ENCODE measurements around the gene SPEN.

Gene SPEN

DNA sequence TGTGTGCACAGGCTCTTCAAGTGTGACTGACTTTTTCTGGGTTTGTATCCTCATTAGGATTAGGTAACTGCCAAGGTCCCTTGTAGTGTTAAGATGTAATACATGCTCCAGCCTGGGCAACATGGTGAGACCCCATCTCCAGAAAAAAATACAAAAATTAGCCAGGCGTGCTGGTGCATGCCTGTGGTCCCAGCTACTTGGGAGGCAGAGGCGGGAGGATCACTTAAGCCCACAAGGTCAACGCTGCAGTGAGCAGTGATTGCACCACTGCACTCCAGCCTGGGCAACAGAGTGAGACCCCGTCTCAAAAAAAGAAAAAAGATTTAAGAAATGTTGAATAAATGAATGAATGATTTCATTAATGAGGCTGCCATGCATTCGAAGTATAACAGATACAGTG is 113.3 kb downstream of the SPEN start:
- peaks cover 9% of the 10 kb centered on the region for H3K27me3 ChIP-seq (ENCODE audit: control insufficient read depth, insufficient read depth, low read length, poor library complexity, severe bottlenecking)
- 90 to 96% methylated on average over 5 of the region's 5 CpGs for WGBS, 2 experiments

DNA sequence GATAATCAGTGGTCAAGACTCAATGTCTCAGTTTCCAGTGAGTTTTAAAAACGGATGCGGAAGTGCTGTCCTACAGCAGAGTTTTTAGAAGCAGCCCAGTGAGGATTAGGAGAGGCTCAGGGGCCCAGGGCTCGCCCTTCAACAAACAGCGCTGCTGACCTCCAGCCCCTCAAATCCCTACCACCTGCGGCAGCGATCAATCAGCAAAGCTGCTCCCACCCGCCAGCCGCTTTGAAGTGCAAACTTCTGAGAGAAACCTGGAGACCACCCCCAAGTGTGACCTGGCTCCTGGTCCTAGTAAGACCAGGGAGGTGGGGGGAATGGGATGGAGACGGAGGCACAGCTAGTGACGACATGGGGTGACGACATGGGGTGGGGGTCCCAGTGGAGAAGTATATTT is 114.0 kb downstream of the SPEN start:
- no peaks in the 10 kb centered on the region for H3K9me3 ChIP-seq (ENCODE audit: control insufficient read depth, low read length)
- H3K27me3 ChIP-seq (ENCODE audit: control insufficient read depth, insufficient read depth, low read length, poor library complexity, severe bottlenecking): peaks cover 9% of the 10 kb centered on the region
- 16 to 24% methylated on average over 11 of the region's 11 CpGs for WGBS, 2 experiments
- no peak overlapping the region for H3K27ac ChIP-seq (ENCODE audit: insufficient read depth, low read depth, low read length, poor library complexity, severe bottlenecking)
- H3K36me3 ChIP-seq (ENCODE audit: control insufficient read depth, insufficient read depth, low read length): no peaks in the 10 kb centered on the region
- H3K4me3 ChIP-seq (ENCODE audit: insufficient read depth, low read depth, low read length): no peak overlapping the region
- H3K4me1 ChIP-seq (ENCODE audit: control insufficient read depth, insufficient read depth, low read length): peaks cover 24% of the 10 kb centered on the region

More for the DNA sequence above, 113.3 kb downstream of the SPEN start:
- Histone ChIP-seq H3K9me3 (ENCODE audit: control insufficient read depth, low read length) (no peaks in the 10 kb centered on the region), H3K4me1 (ENCODE audit: control insufficient read depth, insufficient read depth, low read length) (peaks cover 24% of the 10 kb centered on the region), H3K36me3 (ENCODE audit: control insufficient read depth, insufficient read depth, low read length) (no peaks in the 10 kb centered on the region), H3K4me3 (ENCODE audit: insufficient read depth, low read depth, low read length) (no peak overlapping the region), H3K27ac (ENCODE audit: insufficient read depth, low read depth, low read length, poor library complexity, severe bottlenecking) (no peak overlapping the region)

DNA sequence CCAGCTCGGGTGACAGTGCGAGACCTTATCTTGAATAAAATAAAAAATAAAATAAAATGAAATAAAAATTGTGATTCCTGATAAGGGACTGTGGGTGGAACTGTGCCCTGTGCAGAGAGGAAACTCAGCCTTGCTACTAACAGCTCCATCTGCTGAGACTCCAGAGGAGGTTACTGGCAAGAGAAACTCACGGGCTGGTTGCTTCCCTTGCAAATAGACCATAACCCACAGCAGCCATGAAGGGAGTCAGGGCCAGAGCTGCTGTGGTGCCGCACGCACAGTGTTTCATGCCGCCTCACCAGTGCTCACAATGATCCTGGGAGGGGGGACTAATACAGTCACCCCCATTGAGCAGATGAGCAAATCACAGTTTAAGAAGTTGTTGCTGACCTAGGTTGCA is 114.7 kb downstream of the SPEN start:
- Histone ChIP-seq H3K27me3 (ENCODE audit: control insufficient read depth, insufficient read depth, low read length, poor library complexity, severe bottlenecking) (peaks cover 9% of the 10 kb centered on the region), H3K27ac (ENCODE audit: insufficient read depth, low read depth, low read length, poor library complexity, severe bottlenecking) (no peak overlapping the region), H3K36me3 (ENCODE audit: control insufficient read depth, insufficient read depth, low read length) (no peaks in the 10 kb centered on the region), H3K4me1 (ENCODE audit: control insufficient read depth, insufficient read depth, low read length) (peaks cover 24% of the 10 kb centered on the region), H3K9me3 (ENCODE audit: control insufficient read depth, low read length) (no peaks in the 10 kb centered on the region), H3K4me3 (ENCODE audit: insufficient read depth, low read depth, low read length) (no peak overlapping the region)
- WGBS, 2 experiments: 86% methylated on average over 4 to 6 of the region's 6 CpGs

DNA sequence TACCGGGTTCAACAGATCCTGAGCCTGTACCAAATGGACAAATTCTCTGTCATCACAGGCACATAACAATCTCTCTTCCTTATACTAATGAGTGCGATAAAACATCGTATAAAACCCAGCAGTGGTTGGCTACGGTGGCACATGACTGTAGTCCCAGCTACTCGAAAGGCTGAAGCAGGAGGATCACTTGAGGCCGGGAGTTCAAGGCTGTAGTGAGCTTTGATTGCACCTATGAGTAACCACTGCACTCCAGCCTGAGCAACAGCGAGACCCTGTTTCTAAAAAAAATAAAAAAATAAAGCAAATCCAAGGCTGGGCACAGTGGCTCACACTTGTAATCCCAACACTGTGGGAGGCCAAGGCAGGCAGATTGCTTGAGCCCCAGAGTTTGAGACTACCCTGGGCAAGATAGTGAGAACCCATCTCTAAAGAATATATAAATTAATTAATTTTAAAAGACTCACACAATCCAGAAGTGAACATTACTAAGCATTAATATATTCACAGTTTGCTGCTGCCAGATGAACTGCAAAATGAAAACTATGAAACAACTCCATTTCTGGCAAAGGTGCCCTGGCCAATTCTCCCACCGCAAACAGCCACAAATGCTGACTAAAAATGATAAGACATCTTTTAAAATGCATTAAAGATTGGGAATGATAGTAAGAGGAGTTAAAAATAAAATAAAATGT is 115.3 kb downstream of the SPEN start:
- H3K27me3 ChIP-seq (ENCODE audit: control insufficient read depth, insufficient read depth, low read length, poor library complexity, severe bottlenecking): peaks cover 9% of the 10 kb centered on the region
- no peak overlapping the region for H3K4me3 ChIP-seq (ENCODE audit: insufficient read depth, low read depth, low read length)
- no peaks in the 10 kb centered on the region for H3K9me3 ChIP-seq (ENCODE audit: control insufficient read depth, low read length)
- no peak overlapping the region for H3K27ac ChIP-seq (ENCODE audit: insufficient read depth, low read depth, low read length, poor library complexity, severe bottlenecking)
- WGBS, 2 experiments: 91 to 93% methylated on average over 7 to 8 of the region's 8 CpGs
- peaks cover 19% of the 10 kb centered on the region for H3K4me1 ChIP-seq (ENCODE audit: control insufficient read depth, insufficient read depth, low read length)
- no peaks in the 10 kb centered on the region for H3K36me3 ChIP-seq (ENCODE audit: control insufficient read depth, insufficient read depth, low read length)

DNA sequence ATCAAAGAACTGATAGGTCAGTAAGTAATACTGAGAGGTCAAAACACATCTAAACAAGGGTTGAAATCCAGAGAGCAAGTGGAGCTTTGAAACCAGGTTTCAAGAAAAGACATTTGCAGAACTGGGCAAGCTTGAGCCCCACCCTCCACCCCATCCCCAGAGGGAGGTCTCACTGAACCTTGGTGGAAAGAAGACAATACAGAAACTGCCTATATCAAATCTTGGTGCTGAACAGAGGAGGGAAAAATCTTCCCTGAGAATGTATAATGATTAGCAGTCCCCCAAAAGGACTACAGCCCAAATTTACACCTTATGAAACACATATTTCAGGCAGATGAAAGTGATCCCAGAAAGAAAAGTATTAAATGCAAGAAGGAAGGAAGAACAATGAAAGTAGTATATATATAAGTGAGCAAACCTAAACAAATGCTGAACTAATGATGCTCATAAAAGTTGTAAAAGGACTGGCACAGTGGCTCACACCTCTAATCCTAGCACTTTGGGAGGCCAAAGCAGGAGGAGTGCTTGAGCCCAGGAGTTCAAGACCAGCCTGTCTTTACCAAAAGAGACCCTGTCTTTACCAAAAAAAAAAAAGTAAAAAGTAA is 116.0 kb downstream of the SPEN start:
- Histone ChIP-seq H3K27me3 (ENCODE audit: control insufficient read depth, insufficient read depth, low read length, poor library complexity, severe bottlenecking) (peaks cover 9% of the 10 kb centered on the region), H3K27ac (ENCODE audit: insufficient read depth, low read depth, low read length, poor library complexity, severe bottlenecking) (no peak overlapping the region), H3K4me1 (ENCODE audit: control insufficient read depth, insufficient read depth, low read length) (peaks cover 13% of the 10 kb centered on the region), H3K9me3 (ENCODE audit: control insufficient read depth, low read length) (no peaks in the 10 kb centered on the region), H3K36me3 (ENCODE audit: control insufficient read depth, insufficient read depth, low read length) (peaks cover 1% of the 10 kb centered on the region), H3K4me3 (ENCODE audit: insufficient read depth, low read depth, low read length) (no peak overlapping the region)

DNA sequence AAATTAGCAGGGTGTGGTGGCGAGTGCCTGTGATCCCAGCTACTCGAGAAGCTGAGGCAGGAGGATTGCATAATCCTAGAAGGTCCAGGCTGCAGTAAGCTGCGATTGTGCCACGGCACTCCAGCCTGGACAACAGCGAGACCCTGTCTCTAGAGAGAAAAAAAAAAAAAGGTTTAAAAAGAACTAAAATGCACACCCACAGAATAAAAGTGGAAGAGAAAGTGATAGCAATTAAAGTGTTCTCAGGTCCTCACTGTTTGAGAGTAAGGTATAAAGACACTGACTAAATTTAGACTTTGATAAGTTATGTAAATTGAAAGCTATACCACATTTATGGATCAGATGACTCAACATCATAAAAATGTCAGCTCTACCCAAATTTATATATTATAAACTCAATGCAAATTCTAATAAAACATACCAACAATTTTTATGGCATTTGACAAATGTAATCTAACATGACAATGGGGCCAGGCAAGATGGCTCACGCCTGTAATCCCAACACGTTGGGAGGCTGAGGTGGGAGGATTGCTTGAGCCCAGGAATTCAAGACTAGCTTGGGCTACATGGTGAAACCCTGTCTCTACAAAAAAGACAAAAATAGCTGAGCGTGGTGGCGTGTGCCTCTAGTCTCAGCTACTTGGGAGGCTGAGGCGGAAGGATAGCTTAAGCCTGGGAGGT is 116.6 kb downstream of the SPEN start:
- WGBS, 2 experiments: 90 to 95% methylated on average over 10 of the region's 10 CpGs
- no peak overlapping the region for H3K27ac ChIP-seq (ENCODE audit: insufficient read depth, low read depth, low read length, poor library complexity, severe bottlenecking)

DNA sequence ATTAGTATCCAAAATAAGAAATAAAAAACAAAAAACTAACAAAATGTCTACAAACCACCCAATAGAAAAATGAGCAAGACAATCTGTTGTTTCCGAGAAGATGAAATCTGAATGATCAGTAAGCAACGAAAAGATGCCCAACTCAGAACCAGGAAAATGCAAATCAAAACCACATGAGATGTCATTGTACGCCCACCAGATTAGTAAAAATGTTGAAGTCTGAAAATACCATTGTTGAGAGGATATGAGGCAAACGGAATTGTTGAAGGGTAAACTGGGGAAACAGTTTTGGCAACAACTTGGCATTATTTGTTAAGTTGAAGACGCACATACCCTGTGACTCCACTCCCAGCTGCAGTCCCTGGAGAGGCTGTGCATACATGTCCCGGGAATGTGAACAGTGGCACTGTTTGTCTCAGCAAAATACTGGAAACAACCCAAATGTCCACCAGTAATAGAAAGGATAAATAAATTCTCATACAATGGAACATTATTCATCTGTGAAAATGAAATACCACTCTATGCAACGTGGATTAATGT is 117.8 kb downstream of the SPEN start:
- 93 to 96% methylated on average over 6 to 7 of the region's 7 CpGs for WGBS, 2 experiments
- H3K27me3 ChIP-seq (ENCODE audit: control insufficient read depth, insufficient read depth, low read length, poor library complexity, severe bottlenecking): peaks cover 9% of the 10 kb centered on the region
- no peaks in the 10 kb centered on the region for H3K9me3 ChIP-seq (ENCODE audit: control insufficient read depth, low read length)
- no peak overlapping the region for H3K4me3 ChIP-seq (ENCODE audit: insufficient read depth, low read depth, low read length)
- peaks cover 16% of the 10 kb centered on the region for H3K36me3 ChIP-seq (ENCODE audit: control insufficient read depth, insufficient read depth, low read length)
- peaks cover 9% of the 10 kb centered on the region for H3K4me1 ChIP-seq (ENCODE audit: control insufficient read depth, insufficient read depth, low read length)
- no peak overlapping the region for H3K27ac ChIP-seq (ENCODE audit: insufficient read depth, low read depth, low read length, poor library complexity, severe bottlenecking)

More for the DNA sequence above, 116.6 kb downstream of the SPEN start:
- Histone ChIP-seq H3K36me3 (ENCODE audit: control insufficient read depth, insufficient read depth, low read length) (peaks cover 8% of the 10 kb centered on the region), H3K27me3 (ENCODE audit: control insufficient read depth, insufficient read depth, low read length, poor library complexity, severe bottlenecking) (peaks cover 9% of the 10 kb centered on the region), H3K9me3 (ENCODE audit: control insufficient read depth, low read length) (no peaks in the 10 kb centered on the region), H3K4me1 (ENCODE audit: control insufficient read depth, insufficient read depth, low read length) (peaks cover 9% of the 10 kb centered on the region), H3K4me3 (ENCODE audit: insufficient read depth, low read depth, low read length) (no peak overlapping the region)

DNA sequence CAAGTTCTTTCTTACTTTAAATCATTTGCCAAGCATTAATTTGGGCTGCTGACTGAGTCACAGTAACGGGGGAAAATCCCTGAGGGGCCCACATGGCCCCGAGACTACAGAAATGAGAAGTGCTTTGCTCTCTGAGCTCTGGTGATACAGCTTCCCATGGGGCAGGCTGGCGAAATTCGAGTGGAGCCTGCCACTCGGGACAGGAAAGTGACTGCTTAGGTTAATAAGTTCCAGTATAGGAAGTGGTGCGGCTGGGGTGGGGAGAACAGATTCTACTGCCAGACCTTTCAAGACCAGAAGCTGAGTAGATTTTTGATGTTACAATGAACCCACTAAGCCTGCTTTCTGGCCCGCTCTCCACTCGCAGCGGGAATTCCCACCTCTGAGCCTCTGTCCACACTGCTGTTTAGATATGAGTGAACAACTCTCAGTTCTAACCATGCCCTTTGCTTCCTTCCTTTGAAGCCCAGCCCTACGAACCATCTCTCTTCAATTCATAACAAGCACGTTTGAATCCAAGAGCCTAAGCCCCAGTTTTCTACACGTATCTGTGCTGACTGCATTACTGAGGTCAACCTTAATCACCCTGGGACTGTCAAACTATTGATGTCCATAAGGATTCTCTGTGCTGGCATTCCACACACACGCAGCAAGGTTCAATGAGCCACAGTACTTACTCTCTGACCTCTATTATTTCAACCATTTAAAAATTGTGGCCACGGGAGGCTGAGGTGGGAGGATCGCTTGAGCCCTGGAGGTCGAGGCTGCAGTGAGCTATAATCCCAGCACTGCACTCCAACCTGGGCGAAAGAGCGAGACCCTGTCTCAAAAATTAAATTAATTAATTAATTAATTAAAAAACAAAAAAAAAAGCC is 118.8 kb downstream of the SPEN start:
- Histone ChIP-seq H3K36me3 (ENCODE audit: control insufficient read depth, insufficient read depth, low read length) (peaks cover 16% of the 10 kb centered on the region), H3K9me3 (ENCODE audit: control insufficient read depth, low read length) (no peaks in the 10 kb centered on the region), H3K4me1 (ENCODE audit: control insufficient read depth, insufficient read depth, low read length) (peaks cover 7% of the 10 kb centered on the region), H3K4me3 (ENCODE audit: insufficient read depth, low read depth, low read length) (no peak overlapping the region), H3K27me3 (ENCODE audit: control insufficient read depth, insufficient read depth, low read length, poor library complexity, severe bottlenecking) (peaks cover 5% of the 10 kb centered on the region), H3K27ac (ENCODE audit: insufficient read depth, low read depth, low read length, poor library complexity, severe bottlenecking) (no peak overlapping the region)
- WGBS, 2 experiments: 89 to 94% methylated on average over 16 of the region's 18 CpGs

DNA sequence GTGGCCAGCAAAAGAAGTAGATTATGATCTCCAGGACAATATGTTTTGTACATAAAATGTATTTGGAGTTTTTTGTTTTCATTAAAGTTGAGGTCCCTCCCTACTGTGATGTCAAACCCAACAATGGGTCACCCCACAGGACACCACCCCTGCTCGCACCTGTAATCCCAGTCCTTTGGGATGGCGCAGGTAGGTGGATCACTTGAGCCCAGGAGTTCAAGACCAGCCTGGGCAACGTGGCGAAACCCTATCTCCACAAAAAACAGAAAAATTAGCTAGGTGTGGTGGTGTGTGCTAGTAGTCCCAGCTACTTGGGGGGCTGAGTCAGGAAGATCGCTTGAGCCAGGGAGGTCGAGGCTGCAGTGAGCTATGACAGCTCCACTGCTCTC is 119.4 kb downstream of the SPEN start:
- 95 to 96% methylated on average over 6 of the region's 6 CpGs for WGBS, 2 experiments
- H3K36me3 ChIP-seq (ENCODE audit: control insufficient read depth, insufficient read depth, low read length): peaks cover 16% of the 10 kb centered on the region

More for the DNA sequence above, 119.4 kb downstream of the SPEN start:
- Histone ChIP-seq H3K9me3 (ENCODE audit: control insufficient read depth, low read length) (no peaks in the 10 kb centered on the region), H3K27me3 (ENCODE audit: control insufficient read depth, insufficient read depth, low read length, poor library complexity, severe bottlenecking) (peaks cover 5% of the 10 kb centered on the region), H3K27ac (ENCODE audit: insufficient read depth, low read depth, low read length, poor library complexity, severe bottlenecking) (no peak overlapping the region), H3K4me3 (ENCODE audit: insufficient read depth, low read depth, low read length) (no peak overlapping the region), H3K4me1 (ENCODE audit: control insufficient read depth, insufficient read depth, low read length) (peaks cover under 1% of the 10 kb centered on the region)

All from ectodermal cell (in vitro differentiated cells).